ENCODE results near the gene SP1.
"Not testable (repeated sequence)": the region's sequence is repeated elsewhere in the genome, so short reads cannot be mapped to it uniquely, and the experiment has no call there.

SP1 gene

GRCh38 chr12:53413485-53414204 lies 33.7 kb downstream of the SP1 start:
- no peak for DNase-seq (ENCODE audit: low read depth in 1 of 2, low spot score in 1 of 2)

- no peak for DNase-seq (ENCODE audit: low read depth in 1 of 2, low spot score in 1 of 2)
Observed at GRCh38 chr12:53414756-53415417, 34.9 kb downstream of the SP1 start.

DNA sequence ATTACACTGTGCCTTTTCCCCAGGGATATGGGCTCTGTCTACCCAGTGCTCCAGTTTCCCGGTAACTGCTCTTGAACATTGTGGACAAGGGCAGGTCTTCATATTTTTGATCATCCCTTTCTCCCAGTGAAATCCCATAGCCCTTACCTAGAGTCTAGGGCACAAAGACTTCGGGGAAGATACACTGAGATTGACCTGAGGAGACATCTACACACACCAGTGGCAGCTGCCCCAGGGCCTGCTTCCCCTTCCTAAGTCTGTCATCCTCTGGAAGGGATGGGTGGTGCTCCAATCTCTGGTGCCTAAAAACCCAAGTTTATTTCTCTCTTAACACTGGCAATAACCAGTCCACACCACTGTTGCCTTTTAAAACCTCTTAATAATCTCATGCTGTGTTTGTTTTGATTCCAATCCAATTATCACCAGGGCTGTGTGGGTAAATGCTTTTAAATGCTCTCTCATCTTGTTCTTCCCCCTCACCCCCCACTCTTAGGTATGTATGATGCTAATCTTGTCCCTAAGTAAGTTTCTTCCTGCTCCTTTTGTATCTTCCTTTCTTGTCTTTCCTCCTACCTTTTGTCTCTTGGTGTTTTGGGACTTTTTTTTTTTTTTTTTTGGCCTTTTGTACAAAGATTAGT lies 35.9 kb downstream of the SP1 start:
- not testable (repeated sequence) for DNase-seq (ENCODE audit: low read depth in 1 of 2, low spot score in 1 of 2)

DNA sequence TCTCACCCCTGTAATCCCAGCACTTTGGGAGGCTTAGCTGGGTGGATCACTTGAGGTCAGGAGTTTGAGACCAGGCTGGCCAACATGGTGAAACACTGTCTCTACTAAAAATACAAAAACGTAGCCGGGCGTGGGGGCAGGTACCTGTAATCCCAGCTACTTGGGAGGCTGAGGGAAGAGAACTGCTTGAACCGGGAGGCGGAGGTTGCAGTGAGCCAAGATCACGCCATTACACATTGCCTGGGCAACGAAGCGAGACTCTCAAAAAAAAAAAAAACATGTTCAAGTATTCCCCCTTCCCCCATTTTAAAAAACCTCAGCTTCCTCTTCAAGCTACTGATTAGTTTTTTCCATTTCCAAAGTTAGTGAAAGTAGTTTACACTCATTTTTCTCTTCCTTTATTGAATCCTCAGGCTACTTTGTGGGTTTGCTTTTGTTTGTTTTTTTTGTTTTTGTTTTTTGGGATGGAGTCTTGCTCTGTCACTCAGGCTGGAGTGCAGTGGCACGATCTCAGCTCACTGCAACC lies 37.4 kb downstream of the SP1 start:
- not testable (repeated sequence) for DNase-seq (ENCODE audit: low read depth in 1 of 2, low spot score in 1 of 2)

DNA sequence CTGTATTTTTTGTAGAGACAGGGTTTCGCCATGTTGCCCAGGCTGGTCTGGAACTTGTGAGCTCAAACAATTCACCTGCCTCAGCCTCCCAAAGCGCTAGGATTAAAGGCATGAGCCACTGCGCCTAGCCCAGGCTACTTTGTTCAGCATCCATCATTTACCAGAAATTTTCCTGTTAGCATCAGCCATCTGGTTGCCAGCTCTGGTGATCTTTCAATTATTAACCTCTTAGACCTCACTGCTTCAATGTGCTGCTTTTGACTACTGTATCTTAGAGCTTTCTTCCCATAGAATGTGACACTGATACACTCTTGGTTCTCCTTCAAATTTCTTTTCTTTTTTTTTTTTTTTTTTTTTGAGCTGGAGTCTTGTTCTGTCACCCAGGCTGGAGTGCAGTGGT lies 38.2 kb downstream of the SP1 start:
- no peak for DNase-seq (ENCODE audit: low read depth in 1 of 2, low spot score in 1 of 2)

GRCh38 chr12:53419756-53420155 lies 39.8 kb downstream of the SP1 start:
- DNase-seq (ENCODE audit: low read depth in 1 of 2, low spot score in 1 of 2), result no peak

GRCh38 chr12:53422247-53422646 lies 42.3 kb downstream of the SP1 start:
- DNase-seq (ENCODE audit: low read depth in 1 of 2, low spot score in 1 of 2), result not testable (repeated sequence)

GRCh38 chr12:53423597-53423996 lies 43.6 kb downstream of the SP1 start, which contains the start of gene AMHR2:
AMHR2 (plus strand) TSS chr12:53423855; CDS start chr12:53423935, 80 bp downstream.
- no peak for DNase-seq (ENCODE audit: low read depth in 1 of 2, low spot score in 1 of 2)

GRCh38 chr12:53424626-53425514 lies 44.9 kb downstream of the SP1 start:
- DNase-seq (ENCODE audit: low read depth in 1 of 2, low spot score in 1 of 2), result no peak

DNA sequence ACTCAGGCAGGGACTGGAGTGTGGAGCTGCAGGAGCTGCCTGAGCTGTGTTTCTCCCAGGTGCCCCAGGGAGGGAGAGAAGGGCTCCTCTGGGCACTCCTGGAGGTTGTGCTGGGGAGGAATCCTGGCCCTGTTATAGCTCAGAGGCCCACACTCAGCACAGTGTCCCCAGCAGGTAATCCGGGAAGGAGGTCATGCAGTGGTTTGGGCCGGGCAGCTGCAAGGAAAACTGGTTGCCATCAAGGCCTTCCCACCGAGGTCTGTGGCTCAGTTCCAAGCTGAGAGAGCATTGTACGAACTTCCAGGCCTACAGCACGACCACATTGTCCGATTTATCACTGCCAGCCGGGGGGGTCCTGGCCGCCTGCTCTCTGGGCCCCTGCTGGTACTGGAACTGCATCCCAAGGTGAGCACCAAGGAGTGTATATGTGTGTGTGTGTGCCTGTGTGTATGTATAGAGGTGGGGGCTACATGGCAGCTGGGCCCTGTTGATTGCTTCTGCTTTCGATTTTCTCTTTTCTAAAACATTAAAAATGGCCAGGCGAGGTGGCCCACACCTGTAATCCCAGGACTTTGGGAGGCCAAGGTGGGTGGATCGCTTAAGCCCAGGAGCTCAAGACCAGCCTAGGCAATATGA lies 45.7 kb downstream of the SP1 start:
- DNase-seq (ENCODE audit: low read depth in 1 of 2, low spot score in 1 of 2), result no peak

DNA sequence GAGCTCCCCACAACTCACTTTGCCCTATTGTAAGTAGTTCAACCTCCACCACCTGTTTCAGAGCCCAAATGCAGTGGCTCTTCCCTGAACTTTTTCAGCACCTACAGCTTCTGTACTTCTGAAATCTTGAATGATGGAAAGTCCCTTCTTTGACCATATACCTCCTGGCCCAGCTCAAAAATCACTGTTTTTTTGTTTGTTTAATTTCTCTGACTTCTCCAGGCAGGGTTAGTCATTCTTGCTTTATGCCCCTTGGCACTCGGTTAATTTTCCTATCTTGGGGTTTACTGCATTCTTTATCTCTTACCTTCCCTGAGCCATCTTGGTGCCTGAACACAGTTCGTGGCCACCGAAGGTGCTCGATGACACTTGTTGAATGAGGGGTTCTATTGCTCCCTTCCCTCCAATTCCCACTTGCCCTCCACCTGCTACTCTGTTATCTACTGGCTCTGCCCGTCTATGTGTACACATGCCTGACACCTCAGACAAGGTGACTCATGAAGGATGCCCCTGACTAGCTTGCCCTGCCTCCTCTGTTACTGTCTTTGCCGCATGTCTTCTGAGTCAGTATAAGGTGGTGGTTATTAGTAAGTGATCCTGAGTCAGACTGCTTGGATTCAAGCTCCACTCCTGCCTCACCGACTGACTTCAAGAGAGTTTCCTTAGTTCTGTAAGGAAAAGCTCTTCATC lies 48.1 kb downstream of the SP1 start:
- DNase-seq (ENCODE audit: low read depth in 1 of 2, low spot score in 1 of 2), result no peak

DNA sequence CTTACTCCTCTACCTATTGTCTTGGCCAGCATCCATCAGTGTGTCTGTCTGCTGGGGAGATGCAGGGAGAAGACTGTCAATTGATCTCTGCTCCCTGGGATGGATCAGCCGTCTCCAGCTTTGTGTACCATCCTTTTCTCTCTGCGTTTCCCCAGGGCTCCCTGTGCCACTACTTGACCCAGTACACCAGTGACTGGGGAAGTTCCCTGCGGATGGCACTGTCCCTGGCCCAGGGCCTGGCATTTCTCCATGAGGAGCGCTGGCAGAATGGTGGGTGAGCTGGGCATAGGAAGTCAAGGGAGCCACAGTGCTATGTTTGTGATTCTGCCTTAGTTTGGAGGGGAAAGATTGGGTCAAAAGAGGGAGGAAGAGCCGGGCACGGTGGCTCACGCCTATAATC lies 48.8 kb downstream of the SP1 start:
- no peak for DNase-seq (ENCODE audit: low read depth in 1 of 2, low spot score in 1 of 2)

DNA sequence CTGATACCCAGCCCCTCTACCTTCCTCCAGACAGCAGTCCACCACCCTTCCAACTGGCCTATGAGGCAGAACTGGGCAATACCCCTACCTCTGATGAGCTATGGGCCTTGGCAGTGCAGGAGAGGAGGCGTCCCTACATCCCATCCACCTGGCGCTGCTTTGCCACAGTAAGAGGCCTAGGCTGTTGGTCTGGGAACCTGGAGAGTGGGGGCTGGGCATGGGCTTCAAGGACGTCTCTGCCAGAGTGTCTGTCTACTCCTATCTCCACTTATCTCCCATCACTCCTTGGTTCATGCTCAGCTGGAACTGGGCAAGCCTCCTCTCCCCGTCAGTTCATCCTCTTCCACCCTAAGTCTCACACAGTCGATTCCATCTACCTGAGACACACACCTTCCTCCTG lies 50.1 kb downstream of the SP1 start:
- DNase-seq (ENCODE audit: low read depth in 1 of 2, low spot score in 1 of 2), result no peak

DNA sequence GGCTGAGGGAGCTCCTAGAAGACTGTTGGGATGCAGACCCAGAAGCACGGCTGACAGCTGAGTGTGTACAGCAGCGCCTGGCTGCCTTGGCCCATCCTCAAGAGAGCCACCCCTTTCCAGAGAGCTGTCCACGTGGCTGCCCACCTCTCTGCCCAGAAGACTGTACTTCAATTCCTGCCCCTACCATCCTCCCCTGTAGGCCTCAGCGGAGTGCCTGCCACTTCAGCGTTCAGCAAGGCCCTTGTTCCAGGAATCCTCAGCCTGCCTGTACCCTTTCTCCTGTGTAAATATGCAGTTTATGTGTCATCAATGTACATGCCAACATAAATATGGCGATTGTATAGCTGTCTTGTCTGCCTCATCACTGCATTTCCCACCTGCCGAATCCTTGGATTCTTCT lies 51.2 kb downstream of the SP1 start:
- DNase-seq (ENCODE audit: low read depth in 1 of 2, low spot score in 1 of 2), result no peak

GRCh38 chr12:53435326-53435725 lies 55.4 kb downstream of the SP1 start:
- not testable (repeated sequence) for DNase-seq (ENCODE audit: low read depth in 1 of 2, low spot score in 1 of 2)

GRCh38 chr12:53439582-53439981 lies 59.6 kb downstream of the SP1 start:
- not testable (repeated sequence) for DNase-seq (ENCODE audit: low read depth in 1 of 2, low spot score in 1 of 2)

- DNase-seq (ENCODE audit: low read depth in 1 of 2, low spot score in 1 of 2), result peak; percentile 97 to 98
Observed at GRCh38 chr12:53441040-53441833, 61.3 kb downstream of the SP1 start, which contains the start of gene PRR13. PRR13 (plus strand) TSS chr12:53441734; CDS start chr12:53442715, 981 bp downstream.

DNA sequence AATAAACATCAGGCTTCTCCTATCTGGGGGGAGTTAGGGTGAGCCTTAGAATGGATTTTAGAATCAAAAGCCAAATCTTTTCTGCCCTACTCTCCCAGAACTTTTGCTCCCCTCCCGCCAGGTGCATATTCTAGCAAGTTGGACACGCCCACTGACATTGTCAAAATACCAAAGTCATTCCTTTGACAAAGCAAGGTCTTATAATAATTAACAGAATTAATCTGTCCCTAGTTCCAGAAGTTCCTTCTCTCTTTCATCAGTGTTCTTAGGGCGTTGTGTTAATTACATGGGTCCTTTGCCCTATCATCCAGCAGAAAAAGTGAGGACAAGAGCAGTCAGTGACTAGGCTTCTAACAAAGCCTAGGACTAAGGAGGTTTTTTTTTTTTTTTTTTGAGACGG lies 64.0 kb downstream of the SP1 start:
- no peak for DNase-seq (ENCODE audit: low read depth in 1 of 2, low spot score in 1 of 2)
